ENCODE data around the gene UBQLNL.

Gene UBQLNL

DNA sequence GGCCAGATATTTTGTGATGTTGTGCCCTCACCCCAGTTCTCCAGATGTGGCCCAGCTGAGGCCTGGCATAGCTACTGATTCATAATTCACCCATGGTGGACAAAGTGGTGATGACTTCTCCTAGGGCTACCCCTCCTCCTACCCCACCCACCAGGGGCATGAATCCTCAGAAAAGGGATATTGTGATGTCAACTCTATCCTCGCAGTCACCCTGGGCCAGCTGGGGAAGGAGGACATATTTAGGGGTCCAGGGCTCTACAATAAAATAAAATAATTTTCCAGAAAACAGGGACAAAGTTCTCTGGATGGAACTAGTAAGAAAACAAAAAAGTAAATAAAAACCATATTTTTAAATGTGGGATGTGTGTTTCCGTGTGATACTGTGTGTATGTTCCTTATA lies at the start of gene UBQLNL:
Gene UBQLNL (minus strand): TSS at position 101 of the 400 bp plus-strand sequence. CDS start 258 bp downstream, outside the sequence.
- DNase-seq = no peak

- DNase-seq = no peak
These were observed 47.9 kb upstream of the UBQLNL start for GRCh38 chr11:5564259-5565019.

- DNase-seq = no peak
These were observed 41.3 kb upstream of the UBQLNL start for GRCh38 chr11:5557751-5558150.

DNA sequence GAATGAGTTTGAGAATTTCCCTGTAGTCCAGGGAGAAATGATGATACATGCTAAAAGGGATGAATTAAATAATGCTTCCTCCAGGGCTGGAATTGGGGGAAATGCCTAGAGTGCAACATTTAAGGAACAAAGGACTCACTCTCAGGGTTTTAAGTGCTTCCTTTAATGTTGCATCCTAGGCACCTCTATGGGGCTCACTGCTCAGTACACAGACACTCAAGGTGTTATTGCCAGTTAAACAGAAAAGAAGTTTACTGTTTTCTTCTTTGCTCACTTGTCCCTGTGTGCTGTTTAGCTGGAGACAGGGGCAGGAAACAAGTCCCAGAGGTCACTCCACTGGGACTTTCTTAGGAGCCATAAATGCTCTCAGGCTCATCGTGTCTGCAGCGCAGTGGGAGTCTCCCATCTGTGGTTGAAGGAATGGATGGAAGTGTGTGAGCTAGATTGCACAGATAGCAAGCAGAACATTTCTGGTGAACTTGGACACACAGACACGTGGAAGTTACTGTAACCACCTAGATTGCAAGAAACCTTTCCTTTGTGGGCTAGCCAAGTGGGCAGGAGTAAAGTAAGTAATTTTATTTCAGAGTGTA lies 40.2 kb upstream of the UBQLNL start:
- no peak for DNase-seq

GRCh38 chr11:5553343-5553742 lies 36.8 kb upstream of the UBQLNL start:
- no peak for DNase-seq

- no peak for DNase-seq
These were observed 34.1 kb upstream of the UBQLNL start for GRCh38 chr11:5550440-5551095.

DNA sequence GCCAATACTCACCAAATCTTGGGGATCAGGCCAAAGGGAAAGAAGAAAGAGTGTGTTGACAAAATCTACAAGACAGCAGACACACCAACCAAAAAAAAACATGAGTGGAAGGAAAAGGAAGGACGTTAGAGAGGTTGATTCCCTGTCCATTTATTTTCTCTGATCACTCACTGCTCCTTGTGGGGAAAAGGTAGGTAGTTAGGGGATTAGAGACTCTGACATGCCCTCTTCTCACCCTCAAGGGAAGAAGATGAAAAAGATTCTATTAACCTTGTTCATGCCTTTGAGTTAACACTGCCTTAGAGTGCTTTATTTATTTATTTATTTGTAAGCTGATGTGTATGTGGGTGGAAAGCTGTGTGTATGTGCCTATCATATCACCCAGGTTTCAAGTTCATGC lies 31.9 kb upstream of the UBQLNL start, which contains the start of gene OR52H1:
Gene OR52H1 (minus strand): TSS at position 101 of the 400 bp plus-strand sequence. CDS start 3,035 bp downstream, outside the sequence.
- no peak for DNase-seq

GRCh38 chr11:5547982-5548381 lies 31.5 kb upstream of the UBQLNL start:
- DNase-seq = no peak

- no peak for DNase-seq
These were observed 30.0 kb upstream of the UBQLNL start for GRCh38 chr11:5546457-5546856.

DNA sequence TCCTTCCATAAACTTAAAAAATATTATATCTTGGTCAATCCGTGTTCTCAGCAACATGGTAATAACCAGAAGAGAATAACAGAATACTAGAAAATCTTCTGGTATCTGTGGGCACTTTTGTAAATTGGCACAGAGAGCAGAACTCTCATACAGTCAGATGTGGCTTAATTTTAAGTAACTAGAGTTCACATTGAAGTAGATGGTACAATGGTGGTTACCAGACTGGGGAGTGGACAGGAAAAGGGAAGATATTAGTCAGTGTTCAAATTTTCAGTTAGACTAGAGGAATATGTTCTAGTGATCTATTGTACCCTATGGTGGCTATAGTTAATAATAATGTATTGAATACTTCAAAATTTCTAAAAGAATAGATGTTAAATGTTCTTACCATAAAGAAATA lies 24.9 kb upstream of the UBQLNL start:
- DNase-seq = no peak

DNA sequence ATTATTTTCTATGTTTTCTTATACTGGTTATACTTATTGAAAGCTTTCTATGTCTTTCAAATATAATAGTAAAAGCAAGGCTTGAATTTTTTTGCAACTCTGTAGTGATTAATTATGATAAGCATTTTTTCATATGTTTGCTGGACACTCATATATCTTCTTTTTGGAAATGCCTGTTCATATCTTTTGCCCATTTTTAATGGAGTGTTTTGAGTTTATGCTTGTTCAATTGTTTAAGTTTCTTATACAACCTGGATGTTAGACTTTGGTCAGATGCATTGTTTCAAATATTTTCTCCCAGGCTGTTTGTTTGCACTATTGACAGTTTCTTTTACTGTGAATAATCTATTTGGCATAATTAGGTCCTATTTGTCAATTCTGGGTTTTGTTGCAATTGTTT lies 20.0 kb upstream of the UBQLNL start:
- DNase-seq = no peak

GRCh38 chr11:5534046-5534445 lies 17.5 kb upstream of the UBQLNL start:
- no peak for DNase-seq

DNA sequence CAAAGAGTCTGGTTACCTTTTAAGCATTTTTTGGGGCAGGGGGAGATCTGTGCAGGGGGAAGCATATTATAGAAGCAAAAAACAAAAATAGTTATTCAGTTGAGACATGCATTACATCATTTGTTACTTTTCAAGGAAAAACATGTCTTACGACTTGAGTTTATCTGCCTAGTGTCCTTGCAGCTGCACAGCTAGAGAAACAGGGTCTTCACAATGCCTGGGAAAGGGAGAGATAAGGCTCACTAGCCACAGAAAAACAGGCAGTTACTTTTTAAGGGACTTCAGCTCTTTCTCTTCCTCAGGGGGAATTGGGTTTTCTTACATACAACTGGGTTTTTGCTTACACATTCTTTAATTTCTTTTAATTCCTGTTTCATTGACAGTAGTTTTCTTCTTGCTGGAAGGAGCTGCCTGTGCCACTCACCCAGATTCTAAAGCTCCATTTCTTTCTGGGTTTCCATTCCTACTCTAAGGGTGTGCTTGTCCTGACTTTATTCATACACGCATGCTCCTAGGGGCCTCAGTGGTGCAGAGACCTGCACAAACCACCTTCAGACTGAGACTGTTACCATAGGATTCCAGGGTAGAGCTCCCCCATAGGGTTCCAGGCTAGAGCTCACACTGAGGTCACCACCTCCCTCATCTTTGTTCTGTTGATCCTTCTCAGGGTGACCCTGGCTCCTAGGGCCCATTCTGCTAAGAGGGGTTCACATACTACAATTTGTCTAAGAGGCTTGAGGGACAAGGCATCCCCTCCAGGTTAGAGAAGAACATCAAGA lies 14.7 kb upstream of the UBQLNL start:
- no peak for DNase-seq

- no peak for DNase-seq
These were observed 12.0 kb upstream of the UBQLNL start for GRCh38 chr11:5528495-5528894.

- no peak for DNase-seq
These were observed 11.2 kb upstream of the UBQLNL start for GRCh38 chr11:5527716-5528115.

GRCh38 chr11:5524756-5525155 lies 8.3 kb upstream of the UBQLNL start:
- DNase-seq = no peak

GRCh38 chr11:5522308-5522707 lies 5.8 kb upstream of the UBQLNL start:
- DNase-seq = no peak

DNA sequence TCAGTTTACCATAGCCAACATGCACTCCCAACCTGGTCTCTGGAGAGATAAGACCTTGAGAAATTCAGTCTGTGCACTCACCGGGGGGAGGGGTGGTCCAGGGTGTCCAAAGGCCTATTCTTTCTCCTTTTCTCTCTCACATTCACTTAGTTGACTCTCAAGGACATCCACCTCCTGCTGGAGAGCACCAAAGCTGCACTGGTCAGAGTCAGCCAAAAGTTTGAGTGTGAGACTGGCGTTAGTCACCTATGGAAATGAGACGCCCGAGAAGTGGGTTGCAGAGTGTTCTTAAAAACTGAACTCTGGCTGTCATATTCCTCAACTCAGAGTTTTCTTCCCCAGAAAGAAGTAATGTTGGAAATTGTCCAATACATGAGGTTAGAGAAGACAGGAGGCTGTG lies 5.0 kb upstream of the UBQLNL start:
- no peak for DNase-seq

- DNase-seq = no peak
These were observed 1.7 kb downstream of the UBQLNL start for GRCh38 chr11:5514841-5515240.

GRCh38 chr11:5509803-5510202 lies 6.7 kb downstream of the UBQLNL start, which contains the start of gene UBQLN3:
Gene UBQLN3 (minus strand): TSS chr11:5509957. CDS start chr11:5509558, 399 bp downstream.
- no peak for DNase-seq

DNA sequence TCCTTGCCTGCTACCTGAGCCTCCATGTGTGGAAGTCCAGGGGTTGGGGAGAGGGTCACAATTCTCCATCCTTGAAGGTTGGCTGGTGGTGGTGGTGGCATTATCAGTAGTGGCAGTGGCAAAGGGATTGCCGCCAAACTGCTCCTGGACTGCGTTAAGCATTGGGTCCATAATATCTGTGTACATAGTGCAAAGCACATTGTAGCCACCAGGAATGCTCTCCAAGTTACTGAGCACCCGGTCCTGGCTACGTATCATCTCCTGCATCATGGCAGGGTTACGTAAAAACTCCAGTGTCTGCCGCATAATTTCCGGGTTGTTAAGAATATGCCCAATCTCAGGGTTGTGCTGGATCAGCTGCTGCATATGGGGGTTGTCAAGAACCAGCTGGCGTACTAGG lies 7.9 kb downstream of the UBQLNL start:
- no peak for DNase-seq

GRCh38 chr11:5507933-5508305 lies 8.6 kb downstream of the UBQLNL start:
- no peak for DNase-seq
